ENCODE measurements around the gene SPRYD4. TPM values are rescaled to one million over a fixed set of nuclear protein-coding genes. Genes with fewer than 3 reads are reported as not detected.

The SPRYD4 gene
- total and polyA plus RNA-seq, 2 of the 4 experiments (the other 2 are of a cell fraction) = 1.7 to 1.8 TPM

DNA sequence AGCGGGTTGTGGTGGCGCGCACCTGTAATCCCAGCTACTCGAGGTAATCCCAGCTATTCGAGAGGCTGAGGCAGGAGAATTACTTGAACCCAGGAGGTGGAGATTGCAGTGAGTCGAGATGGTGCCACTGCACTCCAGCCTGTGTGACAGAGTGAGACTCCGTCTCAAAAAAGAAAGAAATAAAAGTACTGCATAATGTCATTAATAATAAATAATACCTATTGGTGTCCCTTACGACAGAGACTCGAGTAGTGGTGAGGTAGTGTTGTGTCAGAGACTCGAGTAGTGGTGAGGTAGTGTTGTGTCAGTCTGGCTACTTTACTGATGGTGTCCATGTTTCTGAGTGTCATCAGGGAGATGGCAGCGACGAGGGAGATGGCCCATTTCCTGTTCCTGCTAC is 18.3 kb downstream of the SPRYD4 start:
- no peak overlapping the region for H2BK120ac ChIP-seq (ENCODE audit: low read depth, low read length)
- H3K9me1 ChIP-seq (ENCODE audit: insufficient read depth, low read length) = 0 out of 2 replicates have a peak, but pooled peaks cover 2% of the 10 kb centered on the region
- 0 out of 2 replicates have a peak, but pooled peaks cover 2% of the 10 kb centered on the region for H3K9me3 ChIP-seq (ENCODE audit: control insufficient read depth, insufficient read depth, low read length)
- no peak overlapping the region for H2AK9ac ChIP-seq (replicated peaks; ENCODE audit: low read depth, low read length, poor library complexity)
- no peak overlapping the region for H3K4me2 ChIP-seq (ENCODE audit: low read depth, low read length)
- dilution Hi-C loops (cut with HindIII; ENCODE audit: low sequenced_read_pairs, unreplicated experiment) = no loop called here
- H3K18ac ChIP-seq (ENCODE audit: low read depth, low read length) = no peak overlapping the region
- H4K20me1 ChIP-seq (ENCODE audit: insufficient read depth, low read length) = no peaks in the 10 kb centered on the region
- ATAC-seq (ENCODE audit: low read depth) (no peak), DNase-seq (no peak)
- H2BK20ac ChIP-seq (ENCODE audit: low read depth, low read length) = no peak overlapping the region
- H2AFZ ChIP-seq (replicated peaks; ENCODE audit: low read length, poor library complexity) = no peak overlapping the region
- H2BK5ac ChIP-seq (ENCODE audit: low read depth, low read length, poor library complexity, severe bottlenecking) = no peak overlapping the region
- no peak overlapping the region for H3K23ac ChIP-seq (ENCODE audit: low read depth, low read length)
- no peak overlapping the region for H4K5ac ChIP-seq (ENCODE audit: low read depth, low read length)
- intact Hi-C loops (cut with micrococcal nuclease) = no loop called here
- no peak overlapping the region for H4K91ac ChIP-seq (ENCODE audit: insufficient read depth, low read depth, low read length)
- H3K27me3 ChIP-seq (ENCODE audit: control insufficient read depth, insufficient read depth, low read length) = peaks cover 30% of the 10 kb centered on the region
- H4K8ac ChIP-seq (ENCODE audit: low read depth in 2 of 2, low read length in 2 of 2) = no peak overlapping the region
- no peaks in the 10 kb centered on the region for H3K79me1 ChIP-seq (ENCODE audit: low read depth in 1 of 2, low read length in 2 of 2)
- 49% methylated on average over 4 of the region's 12 CpGs; no CpG with 5 or more reads in 1 of the 2 experiments for WGBS, 2 experiments (ENCODE audit: extremely low coverage in 2 of 2, insufficient read length in 1 of 2)
- TF ChIP-seq SMC3 (IDR thresholded peaks at IDR 0.05; ENCODE audit: low read depth, low read length) (no peak), MAFK (IDR thresholded peaks at IDR 0.05; ENCODE audit: low read depth, low read length) (no peak), CHD1 (IDR thresholded peaks at IDR 0.05; ENCODE audit: low read depth, low read length) (no peak), RAD21 (IDR thresholded peaks at IDR 0.05; ENCODE audit: low read length) (no peak), MAZ (IDR thresholded peaks at IDR 0.05; ENCODE audit: borderline replicate concordance, low read depth, low read length) (no peak), POLR2A (IDR thresholded peaks at IDR 0.05; ENCODE audit: low read depth, low read length) (no peak), RFX5 (IDR thresholded peaks at IDR 0.05; ENCODE audit: low read depth, low read length) (no peak), NFE2L2 (IDR thresholded peaks at IDR 0.05; ENCODE audit: low read depth, low read length) (no peak), CEBPB (IDR thresholded peaks at IDR 0.05; ENCODE audit: low read depth, low read length) (no peak), BHLHE40 (IDR thresholded peaks at IDR 0.05; ENCODE audit: low read depth, low read length) (no peak)
- TF ChIP-seq, protein P1, sequence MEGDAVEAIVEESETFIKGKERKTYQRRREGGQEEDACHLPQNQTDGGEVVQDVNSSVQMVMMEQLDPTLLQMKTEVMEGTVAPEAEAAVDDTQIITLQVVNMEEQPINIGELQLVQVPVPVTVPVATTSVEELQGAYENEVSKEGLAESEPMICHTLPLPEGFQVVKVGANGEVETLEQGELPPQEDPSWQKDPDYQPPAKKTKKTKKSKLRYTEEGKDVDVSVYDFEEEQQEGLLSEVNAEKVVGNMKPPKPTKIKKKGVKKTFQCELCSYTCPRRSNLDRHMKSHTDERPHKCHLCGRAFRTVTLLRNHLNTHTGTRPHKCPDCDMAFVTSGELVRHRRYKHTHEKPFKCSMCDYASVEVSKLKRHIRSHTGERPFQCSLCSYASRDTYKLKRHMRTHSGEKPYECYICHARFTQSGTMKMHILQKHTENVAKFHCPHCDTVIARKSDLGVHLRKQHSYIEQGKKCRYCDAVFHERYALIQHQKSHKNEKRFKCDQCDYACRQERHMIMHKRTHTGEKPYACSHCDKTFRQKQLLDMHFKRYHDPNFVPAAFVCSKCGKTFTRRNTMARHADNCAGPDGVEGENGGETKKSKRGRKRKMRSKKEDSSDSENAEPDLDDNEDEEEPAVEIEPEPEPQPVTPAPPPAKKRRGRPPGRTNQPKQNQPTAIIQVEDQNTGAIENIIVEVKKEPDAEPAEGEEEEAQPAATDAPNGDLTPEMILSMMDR (conservative IDR thresholded peaks at IDR 0.05; ENCODE audit: low read depth, low read length) = no peak
- TF ChIP-seq, protein P2, sequence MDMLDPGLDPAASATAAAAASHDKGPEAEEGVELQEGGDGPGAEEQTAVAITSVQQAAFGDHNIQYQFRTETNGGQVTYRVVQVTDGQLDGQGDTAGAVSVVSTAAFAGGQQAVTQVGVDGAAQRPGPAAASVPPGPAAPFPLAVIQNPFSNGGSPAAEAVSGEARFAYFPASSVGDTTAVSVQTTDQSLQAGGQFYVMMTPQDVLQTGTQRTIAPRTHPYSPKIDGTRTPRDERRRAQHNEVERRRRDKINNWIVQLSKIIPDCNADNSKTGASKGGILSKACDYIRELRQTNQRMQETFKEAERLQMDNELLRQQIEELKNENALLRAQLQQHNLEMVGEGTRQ (IDR thresholded peaks at IDR 0.05; ENCODE audit: low read depth, low read length) = no peak
- TF ChIP-seq, protein P3, sequence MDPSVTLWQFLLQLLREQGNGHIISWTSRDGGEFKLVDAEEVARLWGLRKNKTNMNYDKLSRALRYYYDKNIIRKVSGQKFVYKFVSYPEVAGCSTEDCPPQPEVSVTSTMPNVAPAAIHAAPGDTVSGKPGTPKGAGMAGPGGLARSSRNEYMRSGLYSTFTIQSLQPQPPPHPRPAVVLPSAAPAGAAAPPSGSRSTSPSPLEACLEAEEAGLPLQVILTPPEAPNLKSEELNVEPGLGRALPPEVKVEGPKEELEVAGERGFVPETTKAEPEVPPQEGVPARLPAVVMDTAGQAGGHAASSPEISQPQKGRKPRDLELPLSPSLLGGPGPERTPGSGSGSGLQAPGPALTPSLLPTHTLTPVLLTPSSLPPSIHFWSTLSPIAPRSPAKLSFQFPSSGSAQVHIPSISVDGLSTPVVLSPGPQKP (IDR thresholded peaks at IDR 0.05; ENCODE audit: borderline replicate concordance, low read depth, low read length) = no peak
- H2AK5ac ChIP-seq (ENCODE audit: low read depth, low read length) = no peak overlapping the region
- peaks cover 2% of the 10 kb centered on the region; the same call in 1 of the 2 replicates for H3K4me1 ChIP-seq (ENCODE audit: control insufficient read depth, insufficient read depth, low read length)
- BruUV-seq (replicated peaks) = no TSS peak
- H3K4ac ChIP-seq (ENCODE audit: low read depth, low read length) = no peak overlapping the region
- H3K9ac ChIP-seq (ENCODE audit: low read depth, low read length) = no peak overlapping the region
- no peaks in the 10 kb centered on the region for H3K36me3 ChIP-seq (ENCODE audit: control insufficient read depth, insufficient read depth, low read length)
- POLR2A ChIA-PET (ENCODE audit: unreplicated experiment) = no interaction called here
- in situ Hi-C loops (cut with MboI; ENCODE audit: low sequenced_read_pairs) = no loop called here
- H3K56ac ChIP-seq (ENCODE audit: extremely low read depth, insufficient read depth, low read length) = no peak overlapping the region
- H3K14ac ChIP-seq (replicated peaks; ENCODE audit: low read depth, low read length) = no peak overlapping the region
- no peak overlapping the region for H3K27ac ChIP-seq (ENCODE audit: insufficient read depth, low read length)
- no peak overlapping the region for H3K4me3 ChIP-seq (ENCODE audit: insufficient read depth, low read depth, low read length)
- H2BK15ac ChIP-seq (ENCODE audit: low read depth, low read length) = no peak overlapping the region
- CTCF ChIA-PET = no interaction called here
